Measurements from ENCODE around the gene PLEKHA7. TPM values are rescaled to one million over a fixed set of nuclear protein-coding genes. Genes with fewer than 3 reads are reported as not detected.

Gene PLEKHA7
- total RNA-seq, 2 donors from 2014 or later, result 17.5 to 21.9 TPM

- peaks cover 18% of the 10 kb centered on the region for H3K36me3 ChIP-seq (ENCODE audit: control insufficient read depth, insufficient read depth, low read length)
- TF ChIP-seq CTCF (conservative IDR thresholded peaks at IDR 0.05), result no peak
- no peaks in the 10 kb centered on the region for H3K27me3 Mint-ChIP-seq (ENCODE audit: insufficient read depth)
- peaks cover 9% of the 10 kb centered on the region for H3K36me3 Mint-ChIP-seq (ENCODE audit: low read depth)
- H3K9ac ChIP-seq (ENCODE audit: extremely low read depth, low read length, poor library complexity, severe bottlenecking), result no peak overlapping the region
- no peaks in the 10 kb centered on the region for H3K9me3 ChIP-seq (ENCODE audit: control insufficient read depth, low read length)
- WGBS, 2 experiments (ENCODE audit: insufficient coverage in 1 of 2, insufficient read length in 1 of 2), result 91 to 96% methylated on average over 6 to 13 of the region's 13 CpGs
- DNase-seq, result no peak
- no peak overlapping the region for H3K27ac ChIP-seq (ENCODE audit: low read depth, low read length)
- H3K4me3 ChIP-seq (ENCODE audit: low read length), result no peak overlapping the region
- peaks cover 20% of the 10 kb centered on the region for H3K4me1 Mint-ChIP-seq
- no peaks in the 10 kb centered on the region for H3K9me3 Mint-ChIP-seq
- no peaks in the 10 kb centered on the region for H3K27me3 ChIP-seq (ENCODE audit: control insufficient read depth, insufficient read depth, low read length, poor library complexity, severe bottlenecking)
- no peak overlapping the region for H3K4me3 Mint-ChIP-seq
- H3K4me1 ChIP-seq (ENCODE audit: control insufficient read depth, insufficient read depth, low read length), result peaks cover 9% of the 10 kb centered on the region
- no peak overlapping the region for H3K27ac Mint-ChIP-seq
Observed at GRCh38 chr11:16791191-16791961, 222.8 kb downstream of the PLEKHA7 start.

- no peak overlapping the region for H3K4me3 Mint-ChIP-seq
- Histone ChIP-seq H3K9ac (ENCODE audit: extremely low read depth, low read length, poor library complexity, severe bottlenecking) (no peak overlapping the region), H3K27me3 (ENCODE audit: control insufficient read depth, insufficient read depth, low read length, poor library complexity, severe bottlenecking) (no peaks in the 10 kb centered on the region), H3K4me1 (ENCODE audit: control insufficient read depth, insufficient read depth, low read length) (peaks cover 9% of the 10 kb centered on the region), H3K27ac (ENCODE audit: low read depth, low read length) (no peak overlapping the region), H3K9me3 (ENCODE audit: control insufficient read depth, low read length) (no peaks in the 10 kb centered on the region), H3K36me3 (ENCODE audit: control insufficient read depth, insufficient read depth, low read length) (peaks cover 18% of the 10 kb centered on the region), H3K4me3 (ENCODE audit: low read length) (no peak overlapping the region)
- peaks cover 21% of the 10 kb centered on the region for H3K4me1 Mint-ChIP-seq
- H3K27ac Mint-ChIP-seq, result no peak overlapping the region
- no peaks in the 10 kb centered on the region for H3K9me3 Mint-ChIP-seq
- no peak for DNase-seq
- H3K36me3 Mint-ChIP-seq (ENCODE audit: low read depth), result peaks cover 5% of the 10 kb centered on the region
- TF ChIP-seq CTCF (conservative IDR thresholded peaks at IDR 0.05), result no peak
- 96 to 100% methylated on average over 8 to 16 of the region's 16 CpGs for WGBS, 2 experiments (ENCODE audit: insufficient coverage in 1 of 2, insufficient read length in 1 of 2)
- H3K27me3 Mint-ChIP-seq (ENCODE audit: insufficient read depth), result no peaks in the 10 kb centered on the region
Observed at GRCh38 chr11:16790486-16791190, 223.6 kb downstream of the PLEKHA7 start.

- 93 to 98% methylated on average over 8 to 10 of the region's 10 CpGs for WGBS, 2 experiments (ENCODE audit: insufficient coverage in 1 of 2, insufficient read length in 1 of 2)
- Mint-ChIP-seq H3K27ac (no peak overlapping the region), H3K27me3 (ENCODE audit: insufficient read depth) (no peaks in the 10 kb centered on the region), H3K9me3 (no peaks in the 10 kb centered on the region), H3K4me3 (no peak overlapping the region), H3K36me3 (ENCODE audit: low read depth) (peaks cover 5% of the 10 kb centered on the region), H3K4me1 (peaks cover 21% of the 10 kb centered on the region)
- H3K4me3 ChIP-seq (ENCODE audit: low read length), result no peak overlapping the region
- peaks cover 12% of the 10 kb centered on the region for H3K4me1 ChIP-seq (ENCODE audit: control insufficient read depth, insufficient read depth, low read length)
- no peak for TF ChIP-seq CTCF (conservative IDR thresholded peaks at IDR 0.05)
- H3K27ac ChIP-seq (ENCODE audit: low read depth, low read length), result no peak overlapping the region
- no peaks in the 10 kb centered on the region for H3K9me3 ChIP-seq (ENCODE audit: control insufficient read depth, low read length)
- H3K36me3 ChIP-seq (ENCODE audit: control insufficient read depth, insufficient read depth, low read length), result peaks cover 15% of the 10 kb centered on the region
- no peaks in the 10 kb centered on the region for H3K27me3 ChIP-seq (ENCODE audit: control insufficient read depth, insufficient read depth, low read length, poor library complexity, severe bottlenecking)
- DNase-seq, result no peak
- no peak overlapping the region for H3K9ac ChIP-seq (ENCODE audit: extremely low read depth, low read length, poor library complexity, severe bottlenecking)
Observed at GRCh38 chr11:16789560-16790485, 224.4 kb downstream of the PLEKHA7 start.
